Epithelial cell of alveolus of lung (primary cell): ENCODE measurements around the gene SLC35A3. TPM values are rescaled to one million over a fixed set of nuclear protein-coding genes. Genes with fewer than 3 reads are reported as not detected.

Experiments used
- total RNA-seq: library from RNA; depleted of rRNA; stranded (reverse); fragments of >200 nt; gene quantifications from 2 replicates; pipeline ENCODE4 v1.2.1, GENCODE V29; 2015

Gene SLC35A3
- 7.3 and 10.3 TPM in 2 replicates for total RNA-seq

DNA sequence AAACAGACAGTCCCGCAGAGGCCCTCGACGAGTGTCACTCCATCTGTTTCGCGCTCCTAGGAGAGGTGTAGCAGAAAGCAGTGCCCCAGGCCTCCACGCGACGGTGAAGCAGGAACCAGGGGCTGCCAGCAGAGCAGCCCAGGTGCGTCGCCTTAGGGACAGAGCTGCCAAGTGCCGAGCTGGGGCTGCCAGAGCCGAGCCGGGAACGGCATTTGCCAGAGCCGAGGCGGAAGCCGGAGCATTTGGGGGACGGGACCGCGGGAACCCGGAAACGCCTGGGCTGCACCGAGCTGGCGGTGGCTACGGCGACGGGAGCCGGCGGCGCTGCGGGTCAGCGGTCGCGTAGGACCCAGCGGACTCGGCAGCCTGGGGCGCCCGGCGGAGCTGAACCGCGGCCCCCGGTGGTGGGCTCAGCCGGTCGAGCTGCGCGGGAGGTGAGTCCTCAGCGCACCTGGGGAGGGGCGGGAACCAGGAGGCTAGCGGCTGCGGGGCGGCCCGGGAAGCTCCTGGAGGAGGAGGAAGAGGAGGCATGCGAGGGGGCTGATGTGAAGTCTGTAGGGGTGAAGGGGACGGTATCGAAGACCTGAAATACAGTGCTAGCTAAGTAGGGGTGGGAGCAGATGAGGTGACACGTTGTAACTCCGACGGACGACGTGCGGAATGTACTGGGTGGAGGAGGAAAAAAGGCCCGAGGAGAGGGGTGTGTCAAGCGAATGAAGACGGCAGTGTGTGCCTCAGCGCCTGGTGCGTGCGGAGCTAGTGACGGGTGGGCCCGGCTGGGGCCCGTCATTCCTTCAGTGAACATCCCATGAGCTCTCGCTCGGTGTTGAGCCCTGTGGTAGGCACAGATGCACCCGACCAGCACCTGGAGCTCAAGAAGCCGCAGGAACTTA, at the start of gene SLC35A3:
SLC35A3 (plus strand) TSS at position 268 of the 893 bp plus-strand sequence. CDS start 23,559 bp downstream, outside the sequence.

Other genes starting within 250 kb of the SLC35A3 start
- gene FRRS1, start 203.4 kb upstream of the SLC35A3 start, total RNA-seq, result 5.0 and 7.4 TPM in 2 replicates
- gene AGL, start 119.6 kb upstream of the SLC35A3 start, total RNA-seq, result 5.6 and 6.5 TPM in 2 replicates
- 1.9 and 3.0 TPM in 2 replicates for gene SASS6, start 162.9 kb downstream of the SLC35A3 start, total RNA-seq
- 4.2 and 5.2 TPM in 2 replicates for gene TRMT13, start 163.2 kb downstream of the SLC35A3 start, total RNA-seq
- gene LRRC39, start 208.3 kb downstream of the SLC35A3 start, total RNA-seq, result 0.24 TPM in 1 of 2 replicates, not detected in the other